ENCODE data around the gene MEGF11. TPM values are rescaled to one million over a fixed set of nuclear protein-coding genes. Genes with fewer than 3 reads are reported as not detected.

The MEGF11 gene
- total RNA-seq, 1 experiment from 2014 or later = 2.3 TPM

- no peak overlapping the region for H3K9ac ChIP-seq (ENCODE audit: low read length)
- peaks cover 13% of the 10 kb centered on the region for H3K27me3 ChIP-seq (ENCODE audit: insufficient read depth, low read length)
- no peak overlapping the region for H2AFZ ChIP-seq (ENCODE audit: low read depth, low read length, poor library complexity, severe bottlenecking)
- H3K36me3 ChIP-seq (ENCODE audit: control insufficient read depth in 1 of 2, insufficient read depth in 2 of 2, low read length in 2 of 2) = no peaks in the 10 kb centered on the region
- no peak for ATAC-seq
- ChIA-PET POLR2A (no interaction called here), RAD21 (ENCODE audit: low non-redundant PET in 1 of 2, low total read pairs in 2 of 2, uncharacterized antibody in 2 of 2, unreplicated experiment in 2 of 2) (no interaction called here), CTCF (no interaction called here)
- H4K20me1 ChIP-seq (ENCODE audit: insufficient read depth) = no peaks in the 10 kb centered on the region
- no TSS peak for BruUV-seq (replicated peaks)
- no peaks in the 10 kb centered on the region for H3K9me2 ChIP-seq (ENCODE audit: insufficient read depth)
- TF ChIP-seq POLR2AphosphoS5 (IDR thresholded peaks at IDR 0.05; ENCODE audit: low read depth, low read length) (no peak), EZH2 (IDR thresholded peaks at IDR 0.05) (no peak), FOSL1 (IDR thresholded peaks at IDR 0.05; ENCODE audit: low read depth) (no peak), CEBPB (IDR thresholded peaks at IDR 0.05; ENCODE audit: low read depth) (no peak), REST (IDR thresholded peaks at IDR 0.05; ENCODE audit: low read depth) (no peak), POLR2A (IDR thresholded peaks at IDR 0.05; ENCODE audit: borderline replicate concordance, extremely low read depth, insufficient read depth, insufficient read length) (no peak)
- no peaks in the 10 kb centered on the region for H3K79me2 ChIP-seq (ENCODE audit: insufficient read depth, low read length)
- no peak for DNase-seq (ENCODE audit: low read depth, low spot score)
- H3K9me3 ChIP-seq (ENCODE audit: control insufficient read depth in 1 of 2, insufficient read depth in 1 of 2, low read depth in 1 of 2, low read length in 2 of 2) = no peaks in the 10 kb centered on the region
- no peak overlapping the region for H3K4me2 ChIP-seq (ENCODE audit: low read length)
- H3K4me3 ChIP-seq (replicated peaks in 1 of 2; ENCODE audit: low read depth in 1 of 2, low read length in 2 of 2) = no peak overlapping the region
- no peak overlapping the region for H3K27ac ChIP-seq (ENCODE audit: low read depth, low read length)
- intact Hi-C loops (cut with micrococcal nuclease) = no loop called here
- no peaks in the 10 kb centered on the region for H3K4me1 ChIP-seq (ENCODE audit: control insufficient read depth in 1 of 2, insufficient read depth in 2 of 2, low read length in 2 of 2)
Measured at GRCh38 chr15:66108483-66109265, 144.9 kb downstream of the MEGF11 start.
